Fibroblast of the aortic adventitia (primary cell): ENCODE results near the gene KCNAB1. TPM values are rescaled to one million over a fixed set of nuclear protein-coding genes. Genes with fewer than 3 reads are reported as not detected.

Experiments used
- DNase-seq: peaks from one replicate; pipeline ENCODE4 v3.0.0-alpha.2; 2010; ENCODE audit warnings: low read depth
- H3K4me3 ChIP-seq: 2 replicates; pipeline ENCODE4 v1.5.1; 2011; ENCODE audit warnings: low read depth, mild to moderate bottlenecking, control low read depth, low read length, moderate library complexity
- CTCF ChIP-seq: IDR thresholded peaks from 2 replicates; pipeline ENCODE4 v1.5.1; 2011; ENCODE audit warnings: mild to moderate bottlenecking, low read length, control low read depth, inconsistent platforms; ENCODE audit not compliant: insufficient read depth
- total RNA-seq: library from RNA; depleted of rRNA; stranded (reverse); fragments of >200 nt; gene quantifications from 2 replicates; pipeline ENCODE4 v1.2.3, GENCODE V29; 2012; ENCODE audit warnings: low replicate concordance

The KCNAB1 gene
- total RNA-seq, 1 donor, result 3.3 TPM

- no peak for TF ChIP-seq CTCF
- H3K4me3 ChIP-seq, result no peak overlapping the region
- no peak for DNase-seq
Measured at GRCh38 chr3:156341831-156342416, 221.5 kb downstream of the KCNAB1 start.

- no peak overlapping the region for H3K4me3 ChIP-seq
- DNase-seq, result no peak
- no peak for TF ChIP-seq CTCF
Measured at GRCh38 chr3:156344215-156344614, 223.8 kb downstream of the KCNAB1 start.

- no peak for TF ChIP-seq CTCF
- DNase-seq, result no peak
- H3K4me3 ChIP-seq, result no peak overlapping the region
Measured at GRCh38 chr3:156349111-156349510, 228.7 kb downstream of the KCNAB1 start.

- no peak for TF ChIP-seq CTCF
- no peak for DNase-seq
Measured at GRCh38 chr3:156349978-156350377, 229.6 kb downstream of the KCNAB1 start.

GRCh38 chr3:156350781-156351180 lies 230.4 kb downstream of the KCNAB1 start:
- no peak for TF ChIP-seq CTCF
- no peak for DNase-seq
- no peak overlapping the region for H3K4me3 ChIP-seq

More at GRCh38 chr3:156349978-156350377, 229.6 kb downstream of the KCNAB1 start:
- no peak overlapping the region for H3K4me3 ChIP-seq

- no peak overlapping the region for H3K4me3 ChIP-seq
- TF ChIP-seq CTCF, result no peak
- DNase-seq, result no peak
Measured at GRCh38 chr3:156351783-156352182, 231.4 kb downstream of the KCNAB1 start.

GRCh38 chr3:156352728-156353127 lies 232.3 kb downstream of the KCNAB1 start:
- DNase-seq, result no peak
- no peak for TF ChIP-seq CTCF
- H3K4me3 ChIP-seq, result no peak overlapping the region
